Stimulated activated CD8-positive, alpha-beta memory T cell treated with anti-CD3 and anti-CD28 coated beads, Interleukin-15, amount 100 ng/mL, for 24 hours (primary cell): Measurements from ENCODE around the gene ENOX2.

Experiments
- DNase-seq: peaks from one replicate; pipeline ENCODE4 v3.0.0-alpha.2; 2020; ENCODE audit warnings: low read depth

Gene ENOX2

GRCh38 chrX:130879869-130880268 lies 23.1 kb downstream of the ENOX2 start:
- no peak for DNase-seq

- no peak for DNase-seq
Measured at GRCh38 chrX:130878350-130879341, 24.4 kb downstream of the ENOX2 start.

GRCh38 chrX:130877892-130878341 lies 25.1 kb downstream of the ENOX2 start:
- no peak for DNase-seq

- no peak for DNase-seq
Measured at GRCh38 chrX:130876226-130876625, 26.8 kb downstream of the ENOX2 start.

- DNase-seq: no peak
Measured at GRCh38 chrX:130874751-130875150, 28.3 kb downstream of the ENOX2 start.

GRCh38 chrX:130869239-130869638 lies 33.8 kb downstream of the ENOX2 start:
- no peak for DNase-seq

GRCh38 chrX:130861462-130861861 lies 41.5 kb downstream of the ENOX2 start:
- DNase-seq: no peak

- DNase-seq: no peak
Measured at GRCh38 chrX:130857207-130857606, 45.8 kb downstream of the ENOX2 start.

- no peak for DNase-seq
Measured at GRCh38 chrX:130851569-130851968, 51.4 kb downstream of the ENOX2 start.

GRCh38 chrX:130848763-130849162 lies 54.2 kb downstream of the ENOX2 start:
- DNase-seq: no peak

- no peak for DNase-seq
Measured at GRCh38 chrX:130846746-130847145, 56.3 kb downstream of the ENOX2 start.

GRCh38 chrX:130841776-130842175 lies 61.2 kb downstream of the ENOX2 start:
- DNase-seq: no peak

- no peak for DNase-seq
Measured at GRCh38 chrX:130840345-130840744, 62.7 kb downstream of the ENOX2 start.

- DNase-seq: no peak
Measured at GRCh38 chrX:130836447-130836846, 66.6 kb downstream of the ENOX2 start.

- no peak for DNase-seq
Measured at GRCh38 chrX:130834830-130835229, 68.2 kb downstream of the ENOX2 start.

- no peak for DNase-seq
Measured at GRCh38 chrX:130834149-130834548, 68.9 kb downstream of the ENOX2 start.

- no peak for DNase-seq
Measured at GRCh38 chrX:130831347-130831722, 71.7 kb downstream of the ENOX2 start.

- DNase-seq: no peak
Measured at GRCh38 chrX:130830599-130831346, 72.2 kb downstream of the ENOX2 start.

- no peak for DNase-seq
Measured at GRCh38 chrX:130829526-130830515, 73.2 kb downstream of the ENOX2 start.

- no peak for DNase-seq
Measured at GRCh38 chrX:130828641-130829040, 74.4 kb downstream of the ENOX2 start.

GRCh38 chrX:130827648-130828047 lies 75.4 kb downstream of the ENOX2 start:
- DNase-seq: no peak

- no peak for DNase-seq
Measured at GRCh38 chrX:130826249-130826648, 76.8 kb downstream of the ENOX2 start.
